ENCODE results near the gene OR2G6. TPM values are rescaled to one million over a fixed set of nuclear protein-coding genes. Genes with fewer than 3 reads are reported as not detected.

The OR2G6 gene
- polyA plus RNA-seq, 1 of the 3 experiments (the other 2 are of a cell fraction): not detected

DNA sequence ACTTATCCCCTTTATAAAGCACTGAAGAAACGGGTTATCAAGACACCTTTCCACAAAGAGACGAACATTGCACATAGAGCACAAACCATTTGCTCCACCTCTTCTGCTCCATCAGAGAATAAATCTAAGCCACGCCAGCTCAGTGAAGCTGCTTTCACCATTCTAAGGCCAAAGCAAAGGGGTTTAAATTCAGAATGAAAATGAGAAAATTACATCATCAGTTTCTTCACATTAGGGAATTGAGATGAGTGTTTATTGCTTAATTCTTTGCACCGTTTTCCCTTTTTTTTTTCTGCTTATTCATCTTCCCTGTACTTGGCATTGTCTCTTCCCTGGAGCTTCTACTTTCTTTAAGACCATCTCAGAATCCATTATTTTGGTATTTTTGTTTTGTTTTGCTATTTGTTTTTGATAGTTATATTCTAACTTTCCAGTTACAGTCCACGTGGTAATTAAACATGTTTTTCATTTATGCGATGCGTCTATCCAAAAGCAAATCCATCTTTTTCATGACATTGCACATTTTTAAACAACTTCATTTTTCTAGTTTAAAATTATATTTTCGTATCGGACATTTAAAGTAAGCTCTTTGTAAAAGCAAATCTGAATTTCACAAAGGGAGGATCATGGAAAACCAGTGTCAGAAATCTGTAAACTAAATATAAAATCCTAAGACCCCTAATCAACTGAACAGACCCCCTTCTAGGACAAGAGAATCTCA, 68.5 kb downstream of the OR2G6 start:
- no peaks in the 10 kb centered on the region for H3K79me2 ChIP-seq (ENCODE audit: insufficient read depth)
- no peaks in the 10 kb centered on the region; a peak in 1 of 4 replicates for H3K4me1 ChIP-seq (ENCODE audit: control insufficient read depth in 1 of 2, insufficient read depth in 2 of 2, low read depth in 1 of 2, low read length in 1 of 2)
- H3K27me3 ChIP-seq (ENCODE audit: insufficient read depth): no peaks in the 10 kb centered on the region
- no peak overlapping the region for H2AFZ ChIP-seq (ENCODE audit: low read depth)
- H4K20me1 ChIP-seq (ENCODE audit: insufficient read depth): no peaks in the 10 kb centered on the region
- no peaks in the 10 kb centered on the region for H3K9me3 ChIP-seq
- H3K27ac ChIP-seq (ENCODE audit: low read depth in 2 of 2, low read length in 1 of 2): no peak overlapping the region
- H3K4me2 ChIP-seq: no peak overlapping the region
- WGBS (ENCODE audit: low lambda C conversion rate): 19% methylated on average over 9 of the region's 9 CpGs
- CTCF ChIA-PET: no interaction called here
- TF ChIP-seq GABPA (IDR thresholded peaks at IDR 0.05; ENCODE audit: low read depth): no peak
- TF ChIP-seq, protein P1, sequence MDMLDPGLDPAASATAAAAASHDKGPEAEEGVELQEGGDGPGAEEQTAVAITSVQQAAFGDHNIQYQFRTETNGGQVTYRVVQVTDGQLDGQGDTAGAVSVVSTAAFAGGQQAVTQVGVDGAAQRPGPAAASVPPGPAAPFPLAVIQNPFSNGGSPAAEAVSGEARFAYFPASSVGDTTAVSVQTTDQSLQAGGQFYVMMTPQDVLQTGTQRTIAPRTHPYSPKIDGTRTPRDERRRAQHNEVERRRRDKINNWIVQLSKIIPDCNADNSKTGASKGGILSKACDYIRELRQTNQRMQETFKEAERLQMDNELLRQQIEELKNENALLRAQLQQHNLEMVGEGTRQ (IDR thresholded peaks at IDR 0.05; ENCODE audit: borderline replicate concordance, low read depth, low read length): no peak
- no peak for TF ChIP-seq RXRA (IDR thresholded peaks at IDR 0.05; ENCODE audit: borderline replicate concordance, low read depth)
- no peak for TF ChIP-seq CHD2 (IDR thresholded peaks at IDR 0.05; ENCODE audit: low read length, partially characterized antibody)
- TF ChIP-seq, protein P2, sequence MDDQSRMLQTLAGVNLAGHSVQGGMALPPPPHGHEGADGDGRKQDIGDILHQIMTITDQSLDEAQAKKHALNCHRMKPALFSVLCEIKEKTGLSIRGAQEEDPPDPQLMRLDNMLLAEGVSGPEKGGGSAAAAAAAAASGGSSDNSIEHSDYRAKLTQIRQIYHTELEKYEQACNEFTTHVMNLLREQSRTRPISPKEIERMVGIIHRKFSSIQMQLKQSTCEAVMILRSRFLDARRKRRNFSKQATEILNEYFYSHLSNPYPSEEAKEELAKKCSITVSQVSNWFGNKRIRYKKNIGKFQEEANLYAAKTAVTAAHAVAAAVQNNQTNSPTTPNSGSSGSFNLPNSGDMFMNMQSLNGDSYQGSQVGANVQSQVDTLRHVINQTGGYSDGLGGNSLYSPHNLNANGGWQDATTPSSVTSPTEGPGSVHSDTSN (IDR thresholded peaks at IDR 0.05): no peak
- no peak for TF ChIP-seq RAD21 (IDR thresholded peaks at IDR 0.05; ENCODE audit: low read length)
- TF ChIP-seq, protein P3, sequence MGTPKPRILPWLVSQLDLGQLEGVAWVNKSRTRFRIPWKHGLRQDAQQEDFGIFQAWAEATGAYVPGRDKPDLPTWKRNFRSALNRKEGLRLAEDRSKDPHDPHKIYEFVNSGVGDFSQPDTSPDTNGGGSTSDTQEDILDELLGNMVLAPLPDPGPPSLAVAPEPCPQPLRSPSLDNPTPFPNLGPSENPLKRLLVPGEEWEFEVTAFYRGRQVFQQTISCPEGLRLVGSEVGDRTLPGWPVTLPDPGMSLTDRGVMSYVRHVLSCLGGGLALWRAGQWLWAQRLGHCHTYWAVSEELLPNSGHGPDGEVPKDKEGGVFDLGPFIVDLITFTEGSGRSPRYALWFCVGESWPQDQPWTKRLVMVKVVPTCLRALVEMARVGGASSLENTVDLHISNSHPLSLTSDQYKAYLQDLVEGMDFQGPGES (IDR thresholded peaks at IDR 0.05; ENCODE audit: low read depth, low read length): no peak
- no peak overlapping the region for H3K9ac ChIP-seq
- no peaks in the 10 kb centered on the region for H3F3A ChIP-seq (replicated peaks; ENCODE audit: insufficient read depth)
- POLR2A ChIA-PET: no interaction called here
- H3K9me2 ChIP-seq: no peaks in the 10 kb centered on the region
- no peaks in the 10 kb centered on the region for H3K36me3 ChIP-seq (replicated peaks in 1 of 2; ENCODE audit: control insufficient read depth in 1 of 2, insufficient read depth in 2 of 2, low read length in 1 of 2)
- DNase-seq: no peak
- no peak overlapping the region for H3K4me3 ChIP-seq (ENCODE audit: low read depth in 2 of 2, low read length in 1 of 2)

Other genes starting within 250 kb of the OR2G6 start
- gene OR2T33, start 230.1 kb upstream of the OR2G6 start, polyA plus RNA-seq (2012; rRNA removed): 0.07 TPM in 1 of 2 replicates, not detected in the other
- not detected in 2 replicates for gene OR2T12, start 204.6 kb upstream of the OR2G6 start, polyA plus RNA-seq (2012; rRNA removed)
- not detected in 2 replicates for gene OR2M7, start 183.5 kb upstream of the OR2G6 start, polyA plus RNA-seq (2012; rRNA removed)
- not detected in 2 replicates for gene OR14C36, start 159.3 kb upstream of the OR2G6 start, polyA plus RNA-seq (2012; rRNA removed)
- not detected in 2 replicates for gene OR2T4, start 146.4 kb upstream of the OR2G6 start, polyA plus RNA-seq (2012; rRNA removed)
- gene OR2T6, start 132.3 kb upstream of the OR2G6 start, polyA plus RNA-seq (2012; rRNA removed): not detected in 2 replicates
- not detected in 2 replicates for gene OR2T1, start 105.0 kb upstream of the OR2G6 start, polyA plus RNA-seq (2012; rRNA removed)
- gene OR2T2, start 62.4 kb upstream of the OR2G6 start, polyA plus RNA-seq (2012; rRNA removed): not detected in 2 replicates
- not detected in 2 replicates for gene OR2T3, start 34.7 kb upstream of the OR2G6 start, polyA plus RNA-seq (2012; rRNA removed)
- gene OR2T5, start 19.5 kb upstream of the OR2G6 start, polyA plus RNA-seq (2012; rRNA removed): not detected in 2 replicates
- not detected in 2 replicates for gene OR2T29, start 54.7 kb downstream of the OR2G6 start, polyA plus RNA-seq (2012; rRNA removed)
- not detected in 2 replicates for gene OR2T34, start 66.7 kb downstream of the OR2G6 start, polyA plus RNA-seq (2012; rRNA removed)
- gene OR2T10, start 89.6 kb downstream of the OR2G6 start, polyA plus RNA-seq (2012; rRNA removed): not detected in 2 replicates
- gene OR2T11, start 127.0 kb downstream of the OR2G6 start, polyA plus RNA-seq (2012; rRNA removed): not detected in 2 replicates
- not detected in 2 replicates for gene OR2T35, start 137.2 kb downstream of the OR2G6 start, polyA plus RNA-seq (2012; rRNA removed)
- not detected in 2 replicates for gene OR2T27, start 147.5 kb downstream of the OR2G6 start, polyA plus RNA-seq (2012; rRNA removed)
- not detected in 2 replicates for gene OR14I1, start 194.7 kb downstream of the OR2G6 start, polyA plus RNA-seq (2012; rRNA removed)
- gene LYPD8, start 247.7 kb downstream of the OR2G6 start, polyA plus RNA-seq (2012; rRNA removed): 1.5 and 1.6 TPM in 2 replicates